ENCODE data around the gene DUSP22.
"Not testable (repeated sequence)": the region's sequence is repeated elsewhere in the genome, so short reads cannot be mapped to it uniquely, and the experiment has no call there.

Gene DUSP22

GRCh38 chr6:279341-280029 is 12.8 kb upstream of the DUSP22 start:
- DNase-seq (ENCODE audit: low read depth) = no peak

- DNase-seq (ENCODE audit: low read depth) = no peak
Observed at GRCh38 chr6:280775-281468, 11.4 kb upstream of the DUSP22 start.

- no peak for DNase-seq (ENCODE audit: low read depth)
Observed at GRCh38 chr6:281469-282103, 10.7 kb upstream of the DUSP22 start.

- no peak for DNase-seq (ENCODE audit: low read depth)
Observed at GRCh38 chr6:282177-282866, 10.0 kb upstream of the DUSP22 start.

- no peak for DNase-seq (ENCODE audit: low read depth)
Observed at GRCh38 chr6:282867-283416, 9.3 kb upstream of the DUSP22 start.

- no peak for DNase-seq (ENCODE audit: low read depth)
Observed at GRCh38 chr6:284486-284885, 7.8 kb upstream of the DUSP22 start.

GRCh38 chr6:285030-285771 is 7.1 kb upstream of the DUSP22 start:
- DNase-seq (ENCODE audit: low read depth) = no peak

- not testable (repeated sequence) for DNase-seq (ENCODE audit: low read depth)
Observed at GRCh38 chr6:285902-286301, 6.4 kb upstream of the DUSP22 start.

GRCh38 chr6:286681-287488 is 5.4 kb upstream of the DUSP22 start:
- DNase-seq (ENCODE audit: low read depth) = no peak

GRCh38 chr6:287489-287860 is 4.8 kb upstream of the DUSP22 start:
- DNase-seq (ENCODE audit: low read depth) = no peak

GRCh38 chr6:288866-289265 is 3.4 kb upstream of the DUSP22 start:
- DNase-seq (ENCODE audit: low read depth) = no peak

- DNase-seq (ENCODE audit: low read depth) = no peak
Observed at GRCh38 chr6:290111-290922, 2.0 kb upstream of the DUSP22 start.

GRCh38 chr6:291204-291696 is 1.0 kb upstream of the DUSP22 start:
- DNase-seq (ENCODE audit: low read depth) = no peak

GRCh38 chr6:292506-293192 is 362 bp downstream of the DUSP22 start:
- DNase-seq (ENCODE audit: low read depth) = no peak

GRCh38 chr6:293193-294174 is 1.2 kb downstream of the DUSP22 start:
- no peak for DNase-seq (ENCODE audit: low read depth)

GRCh38 chr6:294656-295565 is 2.6 kb downstream of the DUSP22 start:
- no peak for DNase-seq (ENCODE audit: low read depth)

Data from HS-5 (cell line).